ENCODE measurements around the gene CAMSAP2. TPM values are rescaled to one million over a fixed set of nuclear protein-coding genes. Genes with fewer than 3 reads are reported as not detected.

Gene CAMSAP2
- total and polyA plus RNA-seq, 2 donors: 15.2 to 61.5 TPM

- Histone ChIP-seq H3K27ac (ENCODE audit: low read depth) (no peak overlapping the region), H3K36me3 (ENCODE audit: insufficient read depth) (no peaks in the 10 kb centered on the region), H3K4me1 (ENCODE audit: insufficient read depth) (peaks cover 2% of the 10 kb centered on the region), H3K4me3 (ENCODE audit: low read depth, low read length) (no peak overlapping the region)
- no peak for DNase-seq (ENCODE audit: extremely low spot score)
- 80% methylated on average over 3 of the region's 3 CpGs for WGBS
Observed at GRCh38 chr1:200877010-200877409, 138.3 kb downstream of the CAMSAP2 start.

- DNase-seq (ENCODE audit: extremely low spot score): no peak
- Histone ChIP-seq H3K27ac (ENCODE audit: low read depth) (no peak overlapping the region), H3K4me1 (ENCODE audit: insufficient read depth) (peaks cover 2% of the 10 kb centered on the region), H3K36me3 (ENCODE audit: insufficient read depth) (no peaks in the 10 kb centered on the region), H3K4me3 (ENCODE audit: low read depth, low read length) (no peak overlapping the region)
- 72% methylated on average over 6 of the region's 6 CpGs for WGBS
Observed at GRCh38 chr1:200877839-200878551, 139.3 kb downstream of the CAMSAP2 start.

GRCh38 chr1:200880212-200880611 lies 141.5 kb downstream of the CAMSAP2 start:
- no peak for DNase-seq (ENCODE audit: extremely low spot score)
- Histone ChIP-seq H3K36me3 (ENCODE audit: insufficient read depth) (no peaks in the 10 kb centered on the region), H3K27ac (ENCODE audit: low read depth) (no peak overlapping the region), H3K4me3 (ENCODE audit: low read depth, low read length) (no peak overlapping the region), H3K4me1 (ENCODE audit: insufficient read depth) (no peaks in the 10 kb centered on the region)
- 64% methylated on average over 3 of the region's 3 CpGs for WGBS

DNA sequence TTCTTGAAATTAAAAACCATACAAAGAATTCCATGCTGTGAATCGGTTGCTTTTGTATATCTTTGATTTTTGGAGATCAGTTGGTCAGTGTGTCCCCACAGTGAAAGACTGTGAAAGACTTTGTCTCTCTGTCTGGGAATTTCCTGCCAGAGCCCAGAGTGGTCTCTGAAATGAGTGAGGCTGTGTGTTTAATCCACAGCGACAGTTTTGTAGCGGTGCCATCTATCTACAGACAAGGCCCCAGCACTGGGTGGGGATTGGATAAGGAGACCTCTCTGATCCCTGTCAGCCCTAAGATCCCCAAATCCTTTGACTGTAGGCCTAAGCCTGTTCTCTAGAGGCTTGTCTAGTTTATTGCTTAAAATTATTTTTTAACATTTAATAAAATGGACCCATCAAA lies 144.4 kb downstream of the CAMSAP2 start:
- Histone ChIP-seq H3K4me1 (ENCODE audit: insufficient read depth) (no peaks in the 10 kb centered on the region), H3K4me3 (ENCODE audit: low read depth, low read length) (no peak overlapping the region), H3K27ac (ENCODE audit: low read depth) (no peak overlapping the region), H3K36me3 (ENCODE audit: insufficient read depth) (no peaks in the 10 kb centered on the region)
- 76% methylated on average over 3 of the region's 3 CpGs for WGBS
- DNase-seq (ENCODE audit: extremely low spot score): no peak

DNA sequence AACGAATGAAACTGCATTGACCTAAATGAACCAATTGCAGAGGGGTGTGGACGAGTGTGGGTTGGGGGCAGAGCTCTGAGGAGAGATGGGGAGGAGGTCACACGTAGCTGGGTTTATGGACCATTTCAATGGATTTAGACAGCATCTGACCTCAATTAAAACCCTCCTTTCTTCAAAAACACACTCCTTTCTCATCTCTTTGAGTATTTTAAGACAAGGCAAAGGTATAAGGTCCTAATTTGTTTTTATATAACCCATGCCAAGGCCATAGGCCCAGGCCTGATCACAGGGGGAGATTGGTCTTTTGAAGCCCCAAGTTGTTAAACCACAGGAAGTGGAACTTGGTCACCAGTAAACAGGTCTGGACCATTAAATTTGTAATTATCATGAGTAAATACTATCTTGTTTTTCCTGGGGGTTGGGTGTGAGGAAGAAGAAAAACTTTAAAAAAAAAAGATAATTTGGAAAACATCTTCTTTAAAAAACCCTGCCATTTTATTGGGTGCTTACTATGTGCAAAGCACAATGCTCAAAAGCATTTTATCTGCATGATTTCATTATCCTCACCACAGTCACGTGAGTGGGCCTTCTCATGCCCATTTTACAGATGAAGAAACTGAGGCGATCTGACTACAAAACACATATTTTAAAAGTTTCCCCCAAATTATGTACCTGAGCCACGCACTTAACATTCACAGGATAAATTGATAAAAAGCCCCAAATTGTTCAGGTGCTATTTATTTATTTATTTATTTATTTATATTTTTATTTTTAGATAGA lies 147.1 kb downstream of the CAMSAP2 start:
- Histone ChIP-seq H3K4me3 (ENCODE audit: low read depth, low read length) (no peak overlapping the region), H3K4me1 (ENCODE audit: insufficient read depth) (no peaks in the 10 kb centered on the region), H3K36me3 (ENCODE audit: insufficient read depth) (no peaks in the 10 kb centered on the region), H3K27ac (ENCODE audit: low read depth) (no peak overlapping the region)
- DNase-seq (ENCODE audit: extremely low spot score): no peak
- 91% methylated on average over 6 of the region's 6 CpGs for WGBS

GRCh38 chr1:200886594-200886993 lies 147.9 kb downstream of the CAMSAP2 start:
- DNase-seq (ENCODE audit: extremely low spot score): no peak
- 91% methylated on average over 2 of the region's 2 CpGs for WGBS
- no peak overlapping the region for H3K4me3 ChIP-seq (ENCODE audit: low read depth, low read length)
- no peak overlapping the region for H3K27ac ChIP-seq (ENCODE audit: low read depth)
- no peaks in the 10 kb centered on the region for H3K36me3 ChIP-seq (ENCODE audit: insufficient read depth)
- no peaks in the 10 kb centered on the region for H3K4me1 ChIP-seq (ENCODE audit: insufficient read depth)

- no peak overlapping the region for H3K4me3 ChIP-seq (ENCODE audit: low read depth, low read length)
- WGBS: 67% methylated on average over 11 of the region's 11 CpGs
- no peaks in the 10 kb centered on the region for H3K36me3 ChIP-seq (ENCODE audit: insufficient read depth)
- no peak for DNase-seq (ENCODE audit: extremely low spot score)
- H3K27ac ChIP-seq (ENCODE audit: low read depth): no peak overlapping the region
- H3K4me1 ChIP-seq (ENCODE audit: insufficient read depth): no peaks in the 10 kb centered on the region
Observed at GRCh38 chr1:200887036-200887435, 148.3 kb downstream of the CAMSAP2 start.

DNA sequence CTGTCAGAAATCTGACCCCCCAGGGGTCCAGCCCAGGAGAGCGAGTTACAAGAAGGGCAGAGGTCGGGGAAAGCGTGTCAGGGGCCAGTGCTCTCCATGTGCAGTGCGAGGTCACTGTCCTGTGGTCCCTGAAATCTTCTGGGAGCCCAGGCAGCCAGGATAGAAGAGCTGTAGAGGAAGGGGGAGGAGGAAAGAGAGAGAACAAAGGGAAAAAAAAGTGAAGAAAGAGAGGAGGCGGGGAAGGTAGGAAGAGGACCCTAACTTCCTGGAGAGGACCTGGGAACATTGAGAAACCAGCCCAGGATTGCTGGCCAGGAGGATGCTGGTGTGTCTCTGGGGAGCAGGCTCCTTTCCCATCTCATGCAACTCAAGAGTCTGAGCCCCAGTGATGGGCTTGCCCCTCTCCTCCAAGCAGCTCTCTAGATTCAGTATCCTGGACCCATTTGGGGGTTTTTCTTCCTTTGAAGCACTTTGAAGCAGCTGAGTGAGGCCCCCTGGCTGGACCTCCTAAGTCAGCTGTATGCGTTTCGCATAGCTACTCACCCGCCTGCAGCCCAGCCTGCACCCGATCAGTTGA lies 149.2 kb downstream of the CAMSAP2 start:
- DNase-seq (ENCODE audit: extremely low spot score): no peak
- WGBS: 81% methylated on average over 9 of the region's 9 CpGs

GRCh38 chr1:200888349-200888838 lies 149.7 kb downstream of the CAMSAP2 start:
- no peak overlapping the region for H3K4me3 ChIP-seq (ENCODE audit: low read depth, low read length)
- no peaks in the 10 kb centered on the region for H3K4me1 ChIP-seq (ENCODE audit: insufficient read depth)
- H3K27ac ChIP-seq (ENCODE audit: low read depth): no peak overlapping the region
- no peak for DNase-seq (ENCODE audit: extremely low spot score)
- 74% methylated on average over 7 of the region's 7 CpGs for WGBS
- no peaks in the 10 kb centered on the region for H3K36me3 ChIP-seq (ENCODE audit: insufficient read depth)

More for the DNA sequence above, 149.2 kb downstream of the CAMSAP2 start:
- Histone ChIP-seq H3K36me3 (ENCODE audit: insufficient read depth) (no peaks in the 10 kb centered on the region), H3K4me1 (ENCODE audit: insufficient read depth) (no peaks in the 10 kb centered on the region), H3K27ac (ENCODE audit: low read depth) (no peak overlapping the region), H3K4me3 (ENCODE audit: low read depth, low read length) (no peak overlapping the region)

DNA sequence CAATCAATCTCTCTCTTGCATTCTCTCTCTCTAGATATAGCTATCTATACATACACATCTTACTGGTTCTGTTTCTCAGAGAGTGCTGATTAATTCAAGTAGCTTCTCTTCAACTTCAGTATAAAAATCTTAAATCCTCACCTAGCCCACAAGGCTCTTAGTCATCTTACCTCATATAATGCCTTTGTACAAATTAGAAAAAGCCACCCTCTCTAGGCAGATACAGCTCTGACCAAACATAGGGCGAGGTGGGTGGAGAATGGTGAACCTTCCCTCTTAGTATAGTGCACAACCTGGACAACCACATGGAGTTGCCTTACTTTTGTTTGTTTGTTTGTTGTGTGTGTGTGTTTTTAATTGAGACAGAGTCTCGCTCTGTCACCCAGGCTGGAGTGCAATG lies 150.9 kb downstream of the CAMSAP2 start:
- Histone ChIP-seq H3K4me3 (ENCODE audit: low read depth, low read length) (no peak overlapping the region), H3K36me3 (ENCODE audit: insufficient read depth) (no peaks in the 10 kb centered on the region), H3K4me1 (ENCODE audit: insufficient read depth) (no peaks in the 10 kb centered on the region), H3K27ac (ENCODE audit: low read depth) (no peak overlapping the region)
- DNase-seq (ENCODE audit: extremely low spot score): no peak
- WGBS: 97% methylated on average over 2 of the region's 2 CpGs

- DNase-seq (ENCODE audit: extremely low spot score): no peak
- no peaks in the 10 kb centered on the region for H3K36me3 ChIP-seq (ENCODE audit: insufficient read depth)
- 96% methylated on average over 15 of the region's 15 CpGs for WGBS
Observed at GRCh38 chr1:200890027-200890426, 151.3 kb downstream of the CAMSAP2 start.

DNA sequence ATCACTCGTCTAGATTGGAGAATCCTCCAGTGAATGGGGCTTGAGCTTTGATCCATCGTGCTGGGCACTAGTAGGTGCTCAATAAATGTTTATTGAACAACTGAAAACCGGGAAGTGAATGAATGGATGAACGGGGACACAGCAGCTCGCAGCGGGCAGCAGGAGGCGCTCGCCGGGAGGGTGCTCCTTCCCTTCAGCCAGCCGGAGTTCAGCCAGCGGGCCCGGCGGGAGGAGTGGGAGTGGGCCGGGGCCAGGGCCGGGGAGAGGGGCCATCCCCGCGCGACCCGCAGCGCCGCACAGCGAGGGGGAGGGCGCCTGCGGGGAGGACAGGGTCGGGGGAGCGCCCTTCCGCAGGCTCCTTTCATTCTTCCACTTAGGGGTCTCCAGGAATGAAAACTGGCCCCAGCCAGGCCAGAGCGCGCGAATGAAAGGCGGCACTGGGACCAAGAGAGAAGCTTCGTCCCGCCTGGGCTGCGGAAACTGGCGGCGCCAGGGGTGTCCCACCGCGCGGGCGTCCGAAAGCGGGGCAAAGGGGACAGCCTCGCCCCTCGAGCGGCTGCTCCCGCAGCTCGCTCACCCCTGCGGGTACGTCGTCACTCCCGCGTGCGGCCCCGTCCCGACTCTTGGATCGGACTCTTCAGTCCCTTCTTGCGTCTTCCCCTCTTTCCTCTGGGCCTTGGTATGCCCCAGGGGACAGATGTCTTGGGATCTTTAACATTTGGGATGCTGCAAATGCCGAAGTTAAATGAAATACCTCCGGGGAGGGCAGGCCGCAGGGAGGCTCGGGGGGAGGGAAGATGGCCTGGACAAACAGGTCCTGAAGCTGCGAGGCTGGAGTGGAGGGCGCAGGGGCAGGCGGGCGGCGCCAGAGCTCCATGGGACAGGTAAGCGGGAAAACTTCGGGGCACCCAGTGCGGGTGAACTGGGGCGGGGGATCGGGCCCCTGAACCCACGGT lies 152.4 kb downstream of the CAMSAP2 start:
- Histone ChIP-seq H3K27ac (ENCODE audit: low read depth) (no peak overlapping the region), H3K4me1 (ENCODE audit: insufficient read depth) (no peaks in the 10 kb centered on the region), H3K4me3 (ENCODE audit: low read depth, low read length) (peak overlapping the region; percentile 43), H3K36me3 (ENCODE audit: insufficient read depth) (no peaks in the 10 kb centered on the region)
- 3% methylated on average over 72 of the region's 72 CpGs for WGBS
- no peak for DNase-seq (ENCODE audit: extremely low spot score)

More at GRCh38 chr1:200890027-200890426, 151.3 kb downstream of the CAMSAP2 start:
- Histone ChIP-seq H3K4me3 (ENCODE audit: low read depth, low read length) (no peak overlapping the region), H3K4me1 (ENCODE audit: insufficient read depth) (no peaks in the 10 kb centered on the region), H3K27ac (ENCODE audit: low read depth) (no peak overlapping the region)

GRCh38 chr1:200891774-200892157 lies 153.1 kb downstream of the CAMSAP2 start:
- no peaks in the 10 kb centered on the region for H3K36me3 ChIP-seq (ENCODE audit: insufficient read depth)
- H3K4me1 ChIP-seq (ENCODE audit: insufficient read depth): no peaks in the 10 kb centered on the region
- H3K4me3 ChIP-seq (ENCODE audit: low read depth, low read length): no peak overlapping the region
- DNase-seq (ENCODE audit: extremely low spot score): no peak
- H3K27ac ChIP-seq (ENCODE audit: low read depth): no peak overlapping the region
- 38% methylated on average over 8 of the region's 8 CpGs for WGBS
